Measurements from ENCODE around the gene ARF5.
A peak's percentile ranks its signal among the peaks of the same experiment; 100 is the strongest.
"Not testable (repeated sequence)": the region's sequence is repeated elsewhere in the genome, so short reads cannot be mapped to it uniquely, and the experiment has no call there.

Gene ARF5

DNA sequence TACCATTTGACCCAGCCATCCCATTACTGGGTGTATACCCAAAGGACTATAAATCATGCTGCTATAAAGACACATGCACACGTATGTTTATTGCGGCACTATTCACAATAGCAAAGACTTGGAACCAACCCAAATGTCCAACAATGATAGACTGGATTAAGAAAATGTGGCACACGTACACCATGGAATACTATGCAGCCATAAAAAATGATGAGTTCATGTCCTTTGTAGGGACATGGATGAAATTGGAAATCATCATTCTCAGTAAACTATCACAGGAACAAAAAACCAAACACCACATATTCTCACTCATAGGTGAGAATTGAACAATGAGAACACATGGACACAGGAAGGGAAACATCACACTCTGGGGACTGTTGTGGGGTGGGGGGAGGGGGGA lies 20.2 kb upstream of the ARF5 start:
- not testable (repeated sequence) for H3K4me3 ChIP-seq (ENCODE audit: low read depth in 1 of 5, low read length in 5 of 5); H3K9me3 ChIP-seq (ENCODE audit: control insufficient read depth in 5 of 5, low read length in 5 of 5); H3K27me3 ChIP-seq (ENCODE audit: control insufficient read depth in 5 of 5, insufficient read depth in 4 of 5, low read length in 5 of 5); H3K36me3 ChIP-seq (ENCODE audit: control insufficient read depth in 5 of 5, insufficient read depth in 5 of 5, low read length in 5 of 5); H3K4me1 ChIP-seq (ENCODE audit: control insufficient read depth in 5 of 5, insufficient read depth in 5 of 5, low read length in 5 of 5); H3K27ac ChIP-seq (ENCODE audit: low read depth, low read length); H3K9ac ChIP-seq (ENCODE audit: low read length in 5 of 5)

DNA sequence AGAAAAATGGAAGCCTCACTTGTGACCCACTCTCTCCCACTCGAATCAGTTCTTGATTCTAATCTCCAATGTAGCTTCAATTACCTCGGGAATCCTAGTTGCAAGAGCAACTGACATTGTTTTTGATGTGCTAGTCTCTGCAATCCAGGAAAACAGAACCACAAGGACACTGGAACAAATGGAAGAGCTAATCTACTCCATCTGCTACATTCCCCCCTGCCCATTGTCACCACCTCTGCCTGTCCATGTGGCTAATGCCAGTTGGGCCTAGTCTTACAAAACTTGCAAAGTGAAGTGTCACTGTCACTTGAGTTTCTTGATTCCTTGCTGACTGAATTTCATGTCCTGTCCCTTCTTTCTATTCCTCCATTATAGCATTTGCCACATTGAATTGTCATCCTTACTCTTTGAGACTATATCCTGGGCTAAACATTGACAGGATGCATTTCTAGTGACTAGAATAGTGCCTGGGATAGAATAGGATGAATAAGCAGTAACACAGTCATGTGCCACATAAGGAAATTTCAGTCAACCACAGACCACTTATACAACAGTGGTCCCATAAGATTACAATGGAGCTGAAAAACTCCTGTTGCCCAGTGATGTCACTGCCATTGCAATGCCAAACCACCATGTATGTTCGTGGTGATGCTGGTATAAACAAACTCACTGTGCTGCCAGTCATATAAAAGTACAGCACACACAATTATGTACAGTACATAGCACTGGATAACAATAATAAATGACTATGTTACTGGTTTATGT lies 16.3 kb upstream of the ARF5 start:
- H3K4me1 ChIP-seq (ENCODE audit: control insufficient read depth in 5 of 5, insufficient read depth in 5 of 5, low read length in 5 of 5): no peaks in the 10 kb centered on the region
- H3K9ac ChIP-seq (ENCODE audit: low read length in 5 of 5): no peak overlapping the region
- H3K9me3 ChIP-seq (ENCODE audit: control insufficient read depth in 5 of 5, low read length in 5 of 5): no peaks in the 10 kb centered on the region
- no peak overlapping the region for H3K27ac ChIP-seq (ENCODE audit: low read depth, low read length)
- H3K4me3 ChIP-seq (ENCODE audit: low read depth in 1 of 5, low read length in 5 of 5): no peak overlapping the region
- peaks cover 0 to 3% (median 0%) of the 10 kb centered on the region in 5 donors for H3K36me3 ChIP-seq (ENCODE audit: control insufficient read depth in 5 of 5, insufficient read depth in 5 of 5, low read length in 5 of 5)
- no peaks in the 10 kb centered on the region for H3K27me3 ChIP-seq (ENCODE audit: control insufficient read depth in 5 of 5, insufficient read depth in 4 of 5, low read length in 5 of 5)

DNA sequence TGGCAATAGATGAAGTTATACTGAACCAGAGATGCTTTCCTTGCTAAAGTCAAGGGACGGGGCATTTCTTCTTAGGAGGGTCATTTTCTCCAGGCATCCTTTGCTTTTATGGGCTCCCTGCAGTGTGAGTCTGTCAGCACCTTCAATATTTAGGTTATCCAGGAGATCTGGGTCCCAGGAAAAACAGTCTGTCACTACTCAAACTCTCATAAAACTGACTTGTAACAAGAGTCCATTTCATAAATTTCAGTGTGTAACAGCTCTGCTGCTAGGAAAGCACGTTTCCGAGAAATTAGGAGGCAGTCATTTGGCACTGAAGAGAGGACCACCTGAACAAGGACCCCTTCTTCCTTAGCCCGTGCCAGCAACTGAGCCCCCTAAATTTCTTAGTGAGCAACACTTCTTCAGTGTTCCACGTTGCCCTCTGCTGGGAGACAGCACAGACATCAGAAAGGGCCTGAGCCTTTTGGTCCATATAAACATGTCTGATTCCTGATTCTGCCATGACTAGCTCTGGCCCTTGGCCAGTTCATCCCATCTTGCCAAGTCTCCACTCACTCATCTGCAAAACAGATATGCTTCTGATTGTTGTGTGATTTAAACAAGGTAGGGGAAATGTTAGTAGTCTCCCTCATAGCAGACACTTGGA lies 10.1 kb upstream of the ARF5 start:
- Histone ChIP-seq H3K9ac (ENCODE audit: low read length in 5 of 5) (peak overlapping the region in 1 of 5 donors; percentile 4), H3K9me3 (ENCODE audit: control insufficient read depth in 5 of 5, low read length in 5 of 5) (no peaks in the 10 kb centered on the region), H3K4me1 (ENCODE audit: control insufficient read depth in 5 of 5, insufficient read depth in 5 of 5, low read length in 5 of 5) (peaks cover 4 to 39% (median 33%) of the 10 kb centered on the region in 5 donors), H3K4me3 (ENCODE audit: low read depth in 1 of 5, low read length in 5 of 5) (no peak overlapping the region), H3K27ac (ENCODE audit: low read depth, low read length) (peak overlapping the region; percentile 59), H3K36me3 (ENCODE audit: control insufficient read depth in 5 of 5, insufficient read depth in 5 of 5, low read length in 5 of 5) (peaks cover 3 to 33% (median 25%) of the 10 kb centered on the region in 5 donors), H3K27me3 (ENCODE audit: control insufficient read depth in 5 of 5, insufficient read depth in 4 of 5, low read length in 5 of 5) (no peaks in the 10 kb centered on the region)

DNA sequence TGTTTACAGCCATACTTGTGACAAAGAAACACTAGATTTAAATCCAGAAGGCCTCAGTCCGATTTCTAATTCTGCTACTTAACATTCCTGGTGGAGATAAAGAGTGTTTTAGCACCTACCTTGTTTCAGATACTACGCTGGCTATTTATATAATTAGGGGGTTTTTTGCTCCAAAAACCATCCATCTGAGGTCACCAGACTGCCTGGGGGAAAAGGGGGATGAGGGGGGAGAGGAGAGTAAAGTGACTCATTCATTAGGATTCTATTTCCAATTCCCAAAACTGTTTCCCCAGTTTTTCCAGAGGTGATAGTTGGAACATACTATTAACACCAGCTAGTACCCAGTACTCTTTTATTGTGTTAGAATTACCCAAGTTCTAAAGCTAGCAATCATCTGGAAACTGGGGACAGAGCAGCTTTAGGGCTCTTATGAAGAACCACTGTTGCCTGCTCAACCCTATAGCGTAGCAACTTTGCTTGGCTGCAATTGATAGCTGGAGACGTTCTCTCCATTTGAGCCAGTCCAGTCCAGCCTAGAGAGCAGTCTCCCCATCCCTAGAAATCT lies 9.4 kb upstream of the ARF5 start:
- H3K36me3 ChIP-seq (ENCODE audit: control insufficient read depth in 5 of 5, insufficient read depth in 5 of 5, low read length in 5 of 5): peaks cover 3 to 34% (median 28%) of the 10 kb centered on the region in 5 donors
- H3K4me1 ChIP-seq (ENCODE audit: control insufficient read depth in 5 of 5, insufficient read depth in 5 of 5, low read length in 5 of 5): peaks cover 7 to 46% (median 39%) of the 10 kb centered on the region in 5 donors
- H3K27ac ChIP-seq (ENCODE audit: low read depth, low read length): peak overlapping the region; percentile 69

DNA sequence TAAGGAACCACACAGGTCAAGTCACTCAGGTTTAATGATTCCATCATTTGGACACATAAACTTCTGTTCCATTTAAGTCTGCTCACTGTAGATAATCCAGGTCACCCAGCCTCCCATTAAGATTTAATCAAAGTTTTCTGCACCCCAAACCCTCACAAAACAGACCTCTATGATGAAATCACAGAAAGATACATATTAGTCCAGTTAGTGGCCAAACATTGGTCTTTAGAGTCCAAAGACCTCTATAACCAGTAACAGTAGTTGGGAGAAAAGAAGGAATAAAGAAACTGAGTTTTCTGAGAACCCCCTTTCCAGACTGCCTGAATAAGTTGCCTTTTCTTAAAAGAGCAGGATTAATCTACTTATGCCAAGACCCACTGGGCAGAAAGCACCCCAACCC lies 7.6 kb upstream of the ARF5 start:
- H3K27ac ChIP-seq (ENCODE audit: low read depth, low read length): peak overlapping the region; percentile 72
- peaks cover 3 to 31% (median 28%) of the 10 kb centered on the region in 5 donors for H3K36me3 ChIP-seq (ENCODE audit: control insufficient read depth in 5 of 5, insufficient read depth in 5 of 5, low read length in 5 of 5)
- H3K27me3 ChIP-seq (ENCODE audit: control insufficient read depth in 5 of 5, insufficient read depth in 4 of 5, low read length in 5 of 5): no peaks in the 10 kb centered on the region
- peaks cover 18 to 60% (median 53%) of the 10 kb centered on the region in 5 donors for H3K4me1 ChIP-seq (ENCODE audit: control insufficient read depth in 5 of 5, insufficient read depth in 5 of 5, low read length in 5 of 5)
- no peaks in the 10 kb centered on the region for H3K9me3 ChIP-seq (ENCODE audit: control insufficient read depth in 5 of 5, low read length in 5 of 5)
- H3K4me3 ChIP-seq (ENCODE audit: low read depth in 1 of 5, low read length in 5 of 5): no peak overlapping the region
- peak overlapping the region in 3 of 5 donors; percentile 2 to 64 (median 52) for H3K9ac ChIP-seq (ENCODE audit: low read length in 5 of 5)

More for the DNA sequence above, 9.4 kb upstream of the ARF5 start:
- H3K9ac ChIP-seq (ENCODE audit: low read length in 5 of 5): peak overlapping the region in 2 of 5 donors; percentile 4 to 35
- no peaks in the 10 kb centered on the region for H3K9me3 ChIP-seq (ENCODE audit: control insufficient read depth in 5 of 5, low read length in 5 of 5)
- no peak overlapping the region for H3K4me3 ChIP-seq (ENCODE audit: low read depth in 1 of 5, low read length in 5 of 5)
- H3K27me3 ChIP-seq (ENCODE audit: control insufficient read depth in 5 of 5, insufficient read depth in 4 of 5, low read length in 5 of 5): no peaks in the 10 kb centered on the region

DNA sequence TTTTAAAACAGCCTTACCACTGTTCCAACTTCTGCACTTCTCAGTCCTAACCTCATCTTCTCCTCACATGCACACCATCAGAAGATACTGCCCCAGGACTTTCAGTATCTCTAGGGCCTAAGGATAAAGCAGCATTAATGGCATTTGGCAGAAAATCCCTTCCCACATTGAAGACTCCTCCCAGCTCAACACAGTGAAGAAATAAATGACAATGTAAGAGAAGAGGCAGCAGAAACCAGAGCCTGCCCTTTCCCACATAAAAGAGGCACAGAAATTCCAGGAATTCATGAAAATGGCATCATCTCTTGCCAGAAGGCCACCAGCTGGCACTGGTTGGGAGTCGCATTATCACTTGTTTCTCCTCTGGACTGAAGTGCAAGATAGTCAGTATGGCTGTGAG lies 6.5 kb upstream of the ARF5 start:
- H3K9ac ChIP-seq (ENCODE audit: low read length in 5 of 5): peak overlapping the region in 3 of 5 donors; percentile 28 to 63 (median 61)

DNA sequence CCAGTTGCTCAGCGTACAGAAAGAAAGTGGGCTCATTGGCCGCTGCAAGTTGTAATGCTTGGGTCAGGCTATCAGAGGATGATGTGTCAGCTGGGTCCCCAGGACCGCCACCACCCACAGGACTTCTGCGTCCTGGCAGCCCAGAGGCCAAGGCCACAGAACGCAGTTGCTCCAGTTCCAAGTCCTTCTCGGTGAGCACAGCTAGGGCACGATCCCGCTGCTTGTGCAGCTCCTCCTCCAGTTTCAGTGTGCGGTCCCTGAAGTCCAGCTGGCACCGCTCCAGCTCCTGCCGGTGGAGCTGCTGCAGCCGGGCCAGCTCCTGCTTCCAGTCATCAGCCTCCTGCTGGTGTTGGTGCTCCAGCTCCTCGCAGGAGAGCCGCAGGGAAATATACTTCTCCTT lies 5.8 kb upstream of the ARF5 start:
- H3K36me3 ChIP-seq (ENCODE audit: control insufficient read depth in 5 of 5, insufficient read depth in 5 of 5, low read length in 5 of 5): peaks cover 3 to 31% (median 28%) of the 10 kb centered on the region in 5 donors
- H3K4me1 ChIP-seq (ENCODE audit: control insufficient read depth in 5 of 5, insufficient read depth in 5 of 5, low read length in 5 of 5): peaks cover 18 to 67% (median 58%) of the 10 kb centered on the region in 5 donors
- H3K9me3 ChIP-seq (ENCODE audit: control insufficient read depth in 5 of 5, low read length in 5 of 5): no peaks in the 10 kb centered on the region
- peak overlapping the region; percentile 72 for H3K27ac ChIP-seq (ENCODE audit: low read depth, low read length)
- peak overlapping the region in 3 of 5 donors; percentile 4 to 61 (median 28) for H3K9ac ChIP-seq (ENCODE audit: low read length in 5 of 5)
- no peaks in the 10 kb centered on the region for H3K27me3 ChIP-seq (ENCODE audit: control insufficient read depth in 5 of 5, insufficient read depth in 4 of 5, low read length in 5 of 5)
- H3K4me3 ChIP-seq (ENCODE audit: low read depth in 1 of 5, low read length in 5 of 5): peak overlapping the region in 4 of 5 donors; percentile 2 to 54 (median 13)

More for the DNA sequence above, 6.5 kb upstream of the ARF5 start:
- Histone ChIP-seq H3K4me3 (ENCODE audit: low read depth in 1 of 5, low read length in 5 of 5) (peak overlapping the region in 2 of 5 donors; percentile 3 to 54), H3K27ac (ENCODE audit: low read depth, low read length) (peak overlapping the region; percentile 72), H3K4me1 (ENCODE audit: control insufficient read depth in 5 of 5, insufficient read depth in 5 of 5, low read length in 5 of 5) (peaks cover 18 to 66% (median 58%) of the 10 kb centered on the region in 5 donors), H3K9me3 (ENCODE audit: control insufficient read depth in 5 of 5, low read length in 5 of 5) (no peaks in the 10 kb centered on the region), H3K36me3 (ENCODE audit: control insufficient read depth in 5 of 5, insufficient read depth in 5 of 5, low read length in 5 of 5) (peaks cover 3 to 31% (median 28%) of the 10 kb centered on the region in 5 donors), H3K27me3 (ENCODE audit: control insufficient read depth in 5 of 5, insufficient read depth in 4 of 5, low read length in 5 of 5) (no peaks in the 10 kb centered on the region)

DNA sequence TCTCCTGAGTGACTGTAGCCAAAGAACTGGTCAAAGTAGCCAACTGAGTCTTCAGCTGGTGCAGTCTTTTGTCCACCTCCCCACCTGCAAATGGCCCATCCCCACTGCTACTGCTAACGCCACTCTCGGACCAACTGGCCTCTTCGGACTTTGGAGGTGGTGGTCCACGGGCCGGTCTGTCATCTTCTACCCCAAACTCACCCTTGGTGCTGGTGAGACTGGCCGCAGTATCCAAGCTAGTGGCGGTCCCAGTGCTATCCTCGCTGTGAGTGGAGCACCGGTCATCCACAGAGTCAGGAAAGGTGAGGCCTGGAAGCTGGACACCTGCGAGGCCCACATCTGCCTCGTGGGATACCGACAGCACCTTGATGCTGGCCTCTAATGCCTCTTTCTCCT lies 3.6 kb upstream of the ARF5 start:
- Histone ChIP-seq H3K9me3 (ENCODE audit: control insufficient read depth in 5 of 5, low read length in 5 of 5) (no peaks in the 10 kb centered on the region), H3K9ac (ENCODE audit: low read length in 5 of 5) (peak overlapping the region; percentile 68 to 94 (median 90)), H3K36me3 (ENCODE audit: control insufficient read depth in 5 of 5, insufficient read depth in 5 of 5, low read length in 5 of 5) (peaks cover 3 to 28% (median 20%) of the 10 kb centered on the region in 5 donors), H3K4me3 (ENCODE audit: low read depth in 1 of 5, low read length in 5 of 5) (peak overlapping the region; percentile 70 to 92 (median 84)), H3K27ac (ENCODE audit: low read depth, low read length) (peak overlapping the region; percentile 90), H3K27me3 (ENCODE audit: control insufficient read depth in 5 of 5, insufficient read depth in 4 of 5, low read length in 5 of 5) (no peaks in the 10 kb centered on the region), H3K4me1 (ENCODE audit: control insufficient read depth in 5 of 5, insufficient read depth in 5 of 5, low read length in 5 of 5) (peaks cover 26 to 75% (median 68%) of the 10 kb centered on the region in 5 donors)

DNA sequence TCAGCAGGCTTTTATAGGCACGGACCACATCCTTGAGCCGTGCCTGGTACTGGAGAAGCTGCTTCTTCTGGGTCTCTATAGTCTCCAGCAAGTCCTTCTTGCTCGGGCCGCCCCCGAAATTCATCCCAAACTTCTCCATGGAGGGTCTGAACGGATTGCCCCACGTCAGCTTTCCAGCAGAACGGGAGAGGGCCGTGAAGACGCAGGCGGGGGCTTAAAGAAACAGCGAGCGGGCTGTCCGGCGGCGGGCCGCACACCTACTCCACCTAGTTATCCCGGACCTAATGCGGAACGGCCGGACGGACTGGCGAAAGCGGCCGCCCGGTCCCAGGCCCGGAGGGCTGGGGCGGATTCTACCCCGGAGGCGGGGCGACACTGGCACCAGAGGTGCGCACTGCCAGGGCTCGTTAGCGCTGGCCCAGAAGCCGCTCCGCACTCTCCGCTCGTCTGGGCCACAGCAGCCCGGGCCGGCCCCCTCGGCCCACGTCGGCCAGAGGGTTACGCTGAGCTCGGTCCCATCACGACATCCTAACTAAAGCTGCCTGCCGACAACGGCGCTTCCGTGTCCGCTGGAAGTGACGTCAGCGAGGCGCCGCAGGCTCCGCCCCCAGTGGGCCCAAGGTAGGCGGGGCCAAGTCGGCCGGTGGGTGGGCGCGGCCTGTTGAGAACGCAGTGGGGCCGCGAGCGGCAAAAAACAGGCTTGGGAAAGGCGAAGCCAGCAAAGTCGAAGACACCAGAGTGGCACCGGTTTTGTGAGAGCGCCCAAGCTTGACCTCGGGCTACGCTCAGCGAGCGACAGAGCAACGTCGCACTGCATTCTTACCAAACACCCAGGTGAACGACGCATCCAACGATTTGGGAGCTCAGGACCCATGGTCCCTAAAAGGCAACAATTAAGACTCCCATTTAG lies 2.9 kb upstream of the ARF5 start, which contains the start of gene GCC1:
TSS of gene GCC1 (minus strand) at position 553 of the 910 bp plus-strand sequence. CDS start at position 139, 414 bp downstream.
- no peaks in the 10 kb centered on the region for H3K27me3 ChIP-seq (ENCODE audit: control insufficient read depth in 5 of 5, insufficient read depth in 4 of 5, low read length in 5 of 5)
- H3K4me3 ChIP-seq (ENCODE audit: low read depth in 1 of 5, low read length in 5 of 5): peak within 1 kb of the TSS; percentile 70 to 92 (median 84)
- peak within 1 kb of the TSS; percentile 68 to 94 (median 90) for H3K9ac ChIP-seq (ENCODE audit: low read length in 5 of 5)
- peaks cover 27 to 79% (median 72%) of the 10 kb centered on the region in 5 donors for H3K4me1 ChIP-seq (ENCODE audit: control insufficient read depth in 5 of 5, insufficient read depth in 5 of 5, low read length in 5 of 5)
- no peaks in the 10 kb centered on the region for H3K9me3 ChIP-seq (ENCODE audit: control insufficient read depth in 5 of 5, low read length in 5 of 5)
- H3K36me3 ChIP-seq (ENCODE audit: control insufficient read depth in 5 of 5, insufficient read depth in 5 of 5, low read length in 5 of 5): peaks cover 3 to 29% (median 21%) of the 10 kb centered on the region in 5 donors
- H3K27ac ChIP-seq (ENCODE audit: low read depth, low read length): peak within 1 kb of the TSS; percentile 90
